HG02571 (cell line): ENCODE measurements around the gene SVIP.

ENCODE experiments used
- ATAC-seq: cut with Tn5 transposase; IDR thresholded peaks from one replicate; pipeline ENCODE4 v1.9.1; 2021; ENCODE audit warnings: mild to moderate bottlenecking, moderate library complexity; ENCODE audit not compliant: unreplicated experiment

The SVIP gene

DNA sequence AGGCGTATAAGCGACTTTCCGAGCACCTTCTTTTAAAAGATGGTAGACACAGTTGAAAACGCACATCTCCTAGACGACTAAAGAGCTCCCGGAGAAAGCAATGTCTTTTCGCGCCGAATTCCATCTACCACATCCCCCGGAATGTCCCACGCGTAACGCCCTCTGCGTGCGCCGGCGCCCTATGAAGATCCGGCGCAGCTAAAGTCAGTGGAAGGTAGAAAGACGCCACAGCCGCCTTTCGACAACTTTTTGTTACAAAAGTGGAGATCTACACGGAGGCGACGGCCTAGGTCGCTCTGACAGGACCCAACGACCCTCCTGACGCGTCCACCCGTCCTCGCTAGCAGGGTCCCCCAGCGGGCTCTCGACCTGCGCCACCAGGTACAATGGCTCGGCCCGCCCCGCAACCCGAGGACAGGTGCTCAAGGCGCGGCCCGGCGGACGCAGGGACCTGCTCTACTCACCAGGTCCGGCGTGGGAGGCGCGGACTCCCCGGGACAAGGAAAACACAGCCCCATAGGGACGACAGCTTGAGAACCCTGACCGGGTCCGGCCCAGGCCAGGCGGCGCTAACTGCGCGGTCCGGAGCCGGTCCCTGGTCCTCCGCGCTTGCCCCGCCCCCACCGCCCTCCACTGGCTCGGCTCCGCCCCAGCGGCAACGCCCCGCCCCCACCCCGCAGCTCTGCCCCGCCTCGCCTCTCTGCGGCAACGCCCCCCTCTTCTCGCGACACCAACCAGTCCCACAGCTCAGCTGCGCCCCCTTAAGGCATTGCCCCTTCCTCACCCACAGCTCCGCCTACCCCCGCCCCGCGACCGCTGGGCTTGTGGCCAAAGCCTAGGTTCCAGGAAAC lies at the start of gene SVIP:
SVIP (minus strand) TSS at position 571 of the 851 bp plus-strand sequence; CDS start at position 518, 53 bp downstream.
- peak; percentile 95 for ATAC-seq

GRCh38 chr11:22878604-22879003 lies 49.0 kb upstream of the SVIP start:
- ATAC-seq = no peak

DNA sequence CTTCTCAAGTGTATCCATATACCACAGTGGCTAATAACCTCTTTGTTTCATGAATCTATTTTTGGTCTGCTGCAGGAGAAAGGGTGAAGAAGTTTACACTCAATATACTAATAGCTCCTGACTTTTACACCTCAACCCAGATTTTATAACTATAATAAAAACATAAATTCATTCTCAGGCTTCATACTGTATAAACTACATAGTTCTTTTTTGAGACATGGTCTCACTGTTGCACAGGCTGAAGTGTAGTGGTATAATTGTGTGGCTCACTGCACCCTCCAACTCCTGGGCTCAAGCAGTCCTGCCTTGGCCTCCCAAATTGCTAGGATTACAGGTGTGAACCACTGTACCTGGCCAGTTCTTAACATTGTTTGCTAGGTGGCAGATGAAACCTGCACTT lies 48.4 kb upstream of the SVIP start:
- ATAC-seq = no peak

- ATAC-seq = peak; percentile 99
These were observed 46.4 kb upstream of the SVIP start for GRCh38 chr11:22875869-22876473.

GRCh38 chr11:22869325-22869724 lies 39.7 kb upstream of the SVIP start:
- ATAC-seq = no peak

DNA sequence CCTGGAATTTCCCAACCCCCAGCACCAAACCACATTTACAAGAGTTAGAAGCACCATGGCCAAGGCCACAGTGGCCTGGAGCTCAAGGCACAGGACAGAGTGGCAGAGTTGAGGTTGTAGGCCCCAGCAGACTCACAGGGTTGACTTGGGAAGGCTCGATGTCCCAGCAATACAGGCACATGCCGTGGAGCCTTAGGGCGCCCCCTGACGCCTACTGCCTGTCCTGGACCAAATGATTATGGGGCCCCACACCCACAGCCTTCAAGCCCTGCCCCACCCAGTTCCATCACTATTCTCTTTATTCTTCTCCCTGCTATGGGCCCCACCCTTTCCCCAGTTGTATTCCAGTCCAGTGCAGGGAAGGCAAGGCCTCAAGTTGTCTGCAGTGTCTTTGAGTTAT lies 30.6 kb upstream of the SVIP start, which contains the start of gene CCDC179:
CCDC179 (minus strand) TSS at position 234 of the 400 bp plus-strand sequence; CDS start at position 181, 53 bp downstream.
- ATAC-seq = no peak

GRCh38 chr11:22859756-22860155 lies 30.2 kb upstream of the SVIP start:
- ATAC-seq = no peak

GRCh38 chr11:22851477-22851876 lies 21.9 kb upstream of the SVIP start:
- ATAC-seq = no peak

- no peak for ATAC-seq
These were observed 17.1 kb upstream of the SVIP start for GRCh38 chr11:22846726-22847125.

DNA sequence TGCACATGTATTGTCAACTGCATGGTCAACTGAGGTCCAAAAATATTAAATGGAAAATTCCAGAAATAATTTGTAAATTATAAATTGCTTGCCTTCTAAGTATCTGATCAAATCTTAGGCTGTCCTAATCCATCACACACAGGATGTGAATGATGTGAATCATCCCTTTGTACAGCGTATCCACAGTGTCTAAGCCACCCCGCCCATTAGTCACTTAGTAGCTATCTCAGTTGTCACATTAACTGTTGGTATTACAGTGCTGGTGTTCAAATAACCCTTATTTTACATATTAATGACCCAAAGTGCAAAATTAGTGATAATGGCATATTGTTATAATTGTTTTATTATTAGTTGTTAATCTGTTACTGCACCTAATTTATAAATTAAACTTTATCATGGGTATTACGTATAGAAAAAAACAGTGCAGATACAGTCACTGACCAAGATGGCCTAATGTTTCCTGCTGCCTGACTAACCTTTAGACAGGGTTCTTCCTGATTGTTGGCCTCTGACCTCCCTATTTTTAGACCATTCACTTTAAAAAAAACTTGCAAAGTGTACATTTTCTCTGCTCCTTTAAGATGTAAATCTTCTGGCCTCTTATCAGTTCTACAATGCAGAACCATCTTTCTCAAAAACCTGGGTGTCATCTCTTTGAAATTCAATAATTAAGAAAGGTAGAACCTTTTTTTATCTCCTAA lies 2.9 kb upstream of the SVIP start:
- no peak for ATAC-seq

DNA sequence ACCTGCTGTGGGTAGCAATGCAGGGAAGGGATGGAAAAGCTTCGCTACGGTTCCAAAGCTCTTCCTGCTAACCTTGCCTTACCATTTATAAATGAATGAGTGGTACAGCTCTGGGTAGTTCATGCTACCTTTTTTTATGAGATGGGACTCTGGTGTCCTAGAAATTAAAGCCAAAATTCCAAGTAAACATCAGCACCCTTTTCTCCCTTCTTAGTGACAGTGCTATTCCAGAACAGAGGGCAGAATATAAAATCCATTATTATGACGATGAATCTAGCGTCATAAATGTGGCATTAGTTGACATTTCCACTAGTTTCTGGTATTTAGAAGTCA lies 447 bp upstream of the SVIP start:
- no peak for ATAC-seq

- no peak for ATAC-seq
These were observed 1.2 kb downstream of the SVIP start for GRCh38 chr11:22828373-22828772.

GRCh38 chr11:22822203-22822602 lies 7.4 kb downstream of the SVIP start:
- ATAC-seq = no peak

DNA sequence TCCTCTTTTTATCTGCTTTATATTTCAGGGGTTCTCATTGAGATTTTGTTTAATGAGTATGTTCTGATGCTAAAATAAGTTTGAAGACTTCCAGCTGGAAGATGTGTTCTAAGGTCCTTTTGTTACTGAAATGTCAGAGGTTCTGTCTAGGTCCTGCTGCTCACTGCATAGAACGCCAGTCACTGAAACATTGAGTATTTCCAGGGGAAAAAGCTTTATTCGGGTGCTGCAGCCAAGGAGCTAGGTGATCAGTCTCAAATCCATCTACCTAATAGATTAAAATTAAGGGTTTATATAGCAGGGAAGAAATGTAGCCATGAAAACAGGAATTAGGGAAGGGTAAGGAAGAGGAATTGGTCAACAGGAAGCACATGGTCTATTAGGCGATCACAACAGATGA lies 19.7 kb downstream of the SVIP start:
- no peak for ATAC-seq

- peak; percentile 26 for ATAC-seq
These were observed 20.9 kb downstream of the SVIP start for GRCh38 chr11:22808571-22809197.

- peak; percentile 92 for ATAC-seq
These were observed 21.6 kb downstream of the SVIP start for GRCh38 chr11:22807855-22808570.

DNA sequence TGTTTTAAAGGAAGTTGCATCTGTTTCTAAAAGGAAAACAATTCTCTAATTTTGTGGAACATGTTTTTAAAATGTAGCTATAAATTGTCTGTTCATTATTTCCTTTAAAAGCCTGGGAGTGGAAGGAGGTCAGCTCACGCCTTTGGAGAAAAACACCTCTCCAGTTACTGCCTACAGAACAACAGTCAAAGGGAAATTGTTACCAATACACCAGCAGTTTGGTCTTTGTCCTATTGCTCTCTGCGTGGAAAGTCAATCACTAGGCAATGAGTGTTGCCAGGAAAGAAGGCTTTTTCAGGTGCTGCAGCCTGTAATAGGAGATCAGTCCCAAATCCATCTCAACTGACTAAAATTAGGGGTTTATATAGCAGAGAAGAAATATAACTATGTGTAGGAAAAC lies 22.2 kb downstream of the SVIP start:
- ATAC-seq = no peak

- no peak for ATAC-seq
These were observed 26.7 kb downstream of the SVIP start for GRCh38 chr11:22802861-22803260.

DNA sequence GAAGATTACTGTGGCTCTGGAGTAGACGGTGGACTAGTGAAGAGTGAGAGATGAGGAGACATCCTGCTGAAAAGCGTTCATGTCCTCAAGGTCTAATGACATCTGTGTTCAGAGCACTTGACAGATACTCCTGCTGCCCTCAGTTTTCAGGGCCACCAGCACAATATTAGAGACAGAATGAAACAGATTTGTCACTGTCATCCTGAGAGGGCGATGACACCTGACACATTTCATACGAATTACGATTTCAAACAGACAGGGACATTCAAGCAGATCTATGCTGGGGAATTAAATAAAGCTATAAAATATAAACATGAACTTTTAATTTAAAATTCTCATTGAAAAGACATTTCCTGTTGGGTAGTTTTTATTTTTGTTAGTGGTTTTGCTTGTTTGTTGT lies 29.1 kb downstream of the SVIP start:
- ATAC-seq = no peak

DNA sequence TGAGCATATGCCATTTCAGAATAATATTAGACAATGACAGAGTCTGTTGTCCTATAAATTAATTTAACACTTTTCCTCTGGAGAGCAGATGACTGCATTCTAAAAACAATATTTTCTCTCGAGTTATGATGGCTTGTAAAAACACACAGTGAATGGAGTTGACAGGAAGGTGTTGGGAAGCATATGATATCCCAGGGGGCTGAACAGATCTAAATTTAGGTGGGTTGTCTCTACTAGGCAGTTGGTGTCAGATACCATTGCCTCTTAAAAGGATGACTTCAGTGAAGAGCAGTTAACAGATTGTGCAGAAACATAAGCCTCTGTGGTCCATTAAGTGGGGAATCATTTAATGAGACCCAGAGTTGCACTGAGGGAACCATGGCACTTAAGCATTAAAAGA lies 30.7 kb downstream of the SVIP start:
- ATAC-seq = no peak

- no peak for ATAC-seq
These were observed 32.6 kb downstream of the SVIP start for GRCh38 chr11:22797047-22797446.
